Measurements from ENCODE around the gene SH3RF3.

DNA sequence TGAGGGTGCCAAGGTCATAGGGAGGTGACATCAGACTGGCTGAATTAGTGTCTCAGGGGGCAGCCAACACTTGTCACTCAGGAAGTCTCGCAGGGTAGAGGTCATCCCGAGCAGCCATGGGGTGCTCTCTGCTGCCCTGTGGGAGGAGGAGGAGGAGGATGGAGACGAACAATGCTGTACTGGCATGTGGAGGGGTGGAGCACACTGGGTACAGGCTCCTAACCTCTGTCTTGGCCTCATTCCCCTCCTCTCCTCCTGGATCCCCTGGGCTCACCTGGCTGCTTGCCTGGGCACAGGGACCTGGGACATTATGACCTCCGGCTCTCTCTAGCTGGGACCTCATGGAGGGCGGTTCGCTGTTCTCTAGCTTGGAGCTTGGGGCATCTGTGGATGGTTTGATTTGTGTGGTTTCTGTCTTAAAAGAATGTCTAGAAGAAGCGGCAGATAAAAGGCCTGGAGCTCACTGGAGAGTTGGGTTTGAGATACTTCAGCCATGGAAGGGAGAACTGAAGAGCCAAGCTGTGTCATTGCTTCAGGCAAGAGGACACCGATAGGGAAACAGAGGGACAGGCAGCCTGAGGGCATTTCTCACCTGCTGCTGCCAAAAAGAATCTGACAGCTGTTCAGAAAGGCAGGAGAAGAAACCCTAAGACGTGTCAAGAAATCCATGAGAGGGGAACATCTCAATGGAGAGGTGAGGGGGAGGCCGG lies 351.6 kb downstream of the SH3RF3 start:
- TF ChIP-seq YY1 (IDR thresholded peaks at IDR 0.05; ENCODE audit: insufficient read depth, insufficient read length), result no peak
- no peak for TF ChIP-seq ZNF274 (IDR thresholded peaks at IDR 0.05; ENCODE audit: low read depth, low read length)

Measured in NT2/D1 (cell line).